Loucy (cell line): ENCODE measurements around the gene PRSS3.
"Not testable (repeated sequence)": the region's sequence is repeated elsewhere in the genome, so short reads cannot be mapped to it uniquely, and the experiment has no call there.

Experiments used
- H2AFZ ChIP-seq: fragments of 200-600 bp; sonication (generic); 2 replicates; pipeline ENCODE4 v1.6.0; 2016; ENCODE audit warnings: antibody characterized with exemption, mild to moderate bottlenecking, low read length, moderate library complexity
- H3F3A ChIP-seq: fragments of 200-600 bp; 2 replicates; pipeline ENCODE4 v1.6.0; 2016; ENCODE audit warnings: antibody characterized with exemption, low read depth, mild to moderate bottlenecking
- H3K27me3 ChIP-seq: fragments of 200-600 bp; sonication (generic); 2 replicates; pipeline ENCODE4 v1.6.1; 2014; ENCODE audit warnings: low read length, mild to moderate bottlenecking; ENCODE audit not compliant: insufficient read depth, poor library complexity, severe bottlenecking
- H3K36me3 ChIP-seq: fragments of 200-600 bp; sonication (generic); 2 replicates; pipeline ENCODE4 v1.6.1; 2016; ENCODE audit warnings: low read length; ENCODE audit not compliant: insufficient read depth
- H3K4me1 ChIP-seq: fragments of 200-600 bp; sonication (generic); 2 replicates; pipeline ENCODE4 v1.5.1; 2014; ENCODE audit warnings: low read length, mild to moderate bottlenecking; ENCODE audit not compliant: insufficient read depth, poor library complexity, severe bottlenecking
- H3K4me2 ChIP-seq: fragments of 200-600 bp; sonication (generic); 2 replicates; pipeline ENCODE4 v1.6.0; 2014; ENCODE audit warnings: antibody characterized with exemption, low read length, low read depth, mild to moderate bottlenecking; ENCODE audit not compliant: poor library complexity, severe bottlenecking
- H3K4me3 ChIP-seq: fragments of 200-600 bp; sonication (generic); 2 replicates; pipeline ENCODE4 v1.5.1; 2014; ENCODE audit warnings: low read length, mild to moderate bottlenecking, mixed read lengths; ENCODE audit not compliant: poor library complexity, severe bottlenecking
- H3K79me2 ChIP-seq: fragments of 200-600 bp; sonication (generic); 2 replicates; pipeline ENCODE4 v1.6.1; 2014; ENCODE audit warnings: low read length; ENCODE audit not compliant: insufficient read depth
- H3K9ac ChIP-seq: fragments of 200-600 bp; sonication (generic); 2 replicates; pipeline ENCODE4 v1.6.0; 2014; ENCODE audit warnings: mild to moderate bottlenecking, low read depth, low read length, moderate library complexity; ENCODE audit not compliant: poor library complexity, severe bottlenecking
- H3K9me2 ChIP-seq: fragments of 200-600 bp; sonication (generic); replicated peaks from 2 replicates; pipeline ENCODE4 v1.6.1; 2016; ENCODE audit warnings: low read depth, low read length, mixed read lengths
- H3K9me3 ChIP-seq: fragments of 200-600 bp; sonication (generic); 2 replicates; pipeline ENCODE4 v1.6.1; 2014; ENCODE audit warnings: mild to moderate bottlenecking, antibody characterized with exemption, low read length, low read depth; ENCODE audit not compliant: insufficient read depth
- H4K20me1 ChIP-seq: fragments of 200-600 bp; sonication (generic); 2 replicates; pipeline ENCODE4 v1.6.0; 2014; ENCODE audit warnings: antibody characterized with exemption, low read length, mild to moderate bottlenecking; ENCODE audit not compliant: insufficient read depth, poor library complexity, severe bottlenecking
- CTCF ChIP-seq: fragments of 200-600 bp; sonication (generic); conservative IDR thresholded peaks from 2 replicates; pipeline ENCODE4 v1.5.1; 2014; ENCODE audit warnings: mild to moderate bottlenecking, antibody characterized with exemption, low read length
- EZH2phosphoT487 ChIP-seq: fragments of 200-600 bp; IDR thresholded peaks from 2 replicates; pipeline ENCODE4 v1.6.1; 2018; ENCODE audit warnings: antibody characterized with exemption, mild to moderate bottlenecking, moderate library complexity, borderline replicate concordance

PRSS3 gene

GRCh38 chr9:33762343-33762742 lies 33.0 kb upstream of the PRSS3 start:
- Histone ChIP-seq H3K36me3 (no peaks in the 10 kb centered on the region), H3K9ac (no peak overlapping the region)
- no peak for TF ChIP-seq CTCF
- no peak for TF ChIP-seq EZH2phosphoT487

GRCh38 chr9:33763709-33764108 lies 31.7 kb upstream of the PRSS3 start:
- H2AFZ ChIP-seq, H3K4me2 ChIP-seq, H3K79me2 ChIP-seq, H3K4me1 ChIP-seq, H3K9me3 ChIP-seq, H3K9me2 ChIP-seq, H3K4me3 ChIP-seq, H3F3A ChIP-seq, H4K20me1 ChIP-seq, H3K27me3 ChIP-seq, H3K36me3 ChIP-seq, H3K9ac ChIP-seq: not testable (repeated sequence)

More at GRCh38 chr9:33762343-33762742, 33.0 kb upstream of the PRSS3 start:
- peak overlapping the region; percentile 52; the same call in 1 of the 2 replicates for H2AFZ ChIP-seq
- no peak overlapping the region for H3K4me3 ChIP-seq
- H3K79me2 ChIP-seq, result no peaks in the 10 kb centered on the region
- H3K27me3 ChIP-seq, result no peaks in the 10 kb centered on the region
- H3K4me1 ChIP-seq, result peaks cover 5% of the 10 kb centered on the region
- no peaks in the 10 kb centered on the region for H4K20me1 ChIP-seq
- no peak overlapping the region for H3K4me2 ChIP-seq
- H3K9me3 ChIP-seq, result no peaks in the 10 kb centered on the region
- no peaks in the 10 kb centered on the region for H3K9me2 ChIP-seq
- H3F3A ChIP-seq, result no peaks in the 10 kb centered on the region; the same call in 1 of the 2 replicates

DNA sequence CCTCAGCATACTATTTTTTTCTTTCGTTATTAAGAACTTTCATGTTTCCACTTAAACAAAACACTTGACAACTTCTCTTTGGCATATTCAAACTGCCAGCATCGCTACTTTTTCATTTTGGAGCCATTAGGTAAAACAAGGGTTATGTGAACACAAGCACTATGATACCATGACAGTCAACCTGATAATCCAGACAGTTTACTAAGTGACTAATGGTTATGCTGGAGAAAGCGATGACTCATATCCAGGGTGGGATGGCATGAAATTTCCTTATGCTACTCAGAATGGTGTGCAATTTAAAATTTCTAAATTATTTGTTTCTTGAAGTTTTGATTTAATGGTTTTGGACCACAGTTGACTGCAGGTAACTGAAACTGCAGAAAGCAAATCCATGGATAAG lies 29.9 kb upstream of the PRSS3 start:
- Histone ChIP-seq H3K79me2 (no peaks in the 10 kb centered on the region), H3F3A (no peaks in the 10 kb centered on the region; the same call in 1 of the 2 replicates), H3K27me3 (no peaks in the 10 kb centered on the region), H3K9me3 (no peaks in the 10 kb centered on the region), H3K4me2 (no peak overlapping the region), H3K4me3 (no peak overlapping the region), H3K9me2 (no peaks in the 10 kb centered on the region), H3K9ac (no peak overlapping the region), H4K20me1 (no peaks in the 10 kb centered on the region), H3K36me3 (no peaks in the 10 kb centered on the region), H2AFZ (no peak overlapping the region), H3K4me1 (peaks cover 3% of the 10 kb centered on the region)
- TF ChIP-seq EZH2phosphoT487 (no peak), CTCF (no peak)

DNA sequence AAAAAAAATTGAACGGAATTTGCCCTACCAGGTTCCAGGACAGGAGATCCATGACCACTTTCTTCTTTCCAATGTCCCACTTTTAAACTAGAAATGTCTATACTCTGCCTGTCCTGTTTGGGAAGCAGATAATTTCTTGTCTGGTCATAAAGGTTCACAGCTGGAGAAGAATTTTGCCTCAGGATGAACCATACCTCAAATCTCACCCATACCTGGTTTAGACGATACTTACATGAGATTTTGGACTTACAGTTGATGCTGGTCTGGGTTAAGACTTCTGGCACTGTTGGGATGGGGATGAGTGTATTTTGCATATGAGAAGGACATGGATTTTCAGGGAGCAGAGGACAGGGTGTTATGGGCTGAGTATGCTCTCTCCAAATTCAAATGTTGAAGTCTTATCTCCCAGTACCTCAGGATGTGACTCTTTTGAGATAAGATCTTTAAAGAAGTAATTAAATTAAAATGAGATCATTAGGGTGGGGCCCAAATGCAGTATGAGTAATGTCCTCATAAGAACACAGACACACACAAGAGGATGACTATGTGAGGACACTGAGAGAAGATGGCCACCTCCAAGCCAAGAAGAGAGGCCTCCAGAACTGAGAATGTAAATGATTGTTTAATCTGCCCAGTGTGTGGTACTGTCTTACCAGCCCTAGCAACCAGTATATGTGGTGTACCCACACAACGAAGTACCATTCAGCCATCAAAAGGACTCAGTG lies 25.0 kb upstream of the PRSS3 start:
- not testable (repeated sequence) for H3K9ac ChIP-seq, H2AFZ ChIP-seq, H3F3A ChIP-seq, H3K9me3 ChIP-seq, H3K27me3 ChIP-seq, H3K9me2 ChIP-seq, H3K4me2 ChIP-seq, H3K4me3 ChIP-seq, H3K79me2 ChIP-seq, H4K20me1 ChIP-seq, H3K4me1 ChIP-seq, H3K36me3 ChIP-seq

GRCh38 chr9:33773135-33773534 lies 22.2 kb upstream of the PRSS3 start:
- not testable (repeated sequence) for H3K4me2 ChIP-seq, H3K27me3 ChIP-seq, H3K9me2 ChIP-seq, H3K79me2 ChIP-seq, H3K9me3 ChIP-seq, H3K36me3 ChIP-seq, H3K4me1 ChIP-seq, H3F3A ChIP-seq, H3K4me3 ChIP-seq, H4K20me1 ChIP-seq, H2AFZ ChIP-seq, H3K9ac ChIP-seq

DNA sequence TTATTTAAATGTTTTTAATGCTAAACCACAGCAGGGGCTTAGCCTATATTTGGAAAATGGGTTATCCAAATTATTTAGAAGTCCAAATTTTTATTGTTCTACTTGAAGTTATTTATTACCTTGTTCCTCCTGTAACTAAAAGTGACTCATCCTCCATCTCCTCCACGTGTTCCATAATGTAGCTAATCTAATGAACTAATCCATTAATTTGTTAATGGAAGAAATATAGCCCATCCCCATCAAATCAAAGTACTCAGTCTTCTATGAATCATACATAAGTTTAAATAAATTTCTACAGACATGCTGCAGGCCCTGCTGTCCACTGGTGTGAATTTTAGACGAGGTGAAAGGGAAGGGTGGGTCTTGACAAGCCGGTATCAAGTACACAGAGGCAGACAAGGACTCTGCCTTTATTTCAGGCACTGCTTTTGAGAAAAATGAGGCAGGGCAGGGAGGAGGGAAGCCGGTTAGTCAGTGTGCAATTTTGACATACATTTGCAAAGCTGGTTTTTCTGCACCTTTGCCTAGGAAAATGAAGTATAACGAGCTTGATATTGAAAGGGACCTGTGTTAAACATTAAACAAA lies 21.2 kb upstream of the PRSS3 start:
- not testable (repeated sequence) for H4K20me1 ChIP-seq, H3K27me3 ChIP-seq, H3K4me3 ChIP-seq, H3K9me3 ChIP-seq, H3K4me1 ChIP-seq, H3K79me2 ChIP-seq, H3K36me3 ChIP-seq, H3K9me2 ChIP-seq, H2AFZ ChIP-seq, H3F3A ChIP-seq, H3K4me2 ChIP-seq, H3K9ac ChIP-seq
